GM18907 (cell line): ENCODE results near the gene MBOAT2.
A peak's percentile ranks its signal among the peaks of the same experiment; 100 is the strongest.

Experiments used
- ATAC-seq: cut with Tn5 transposase; IDR thresholded peaks from one replicate; pipeline ENCODE4 v1.9.1; 2021; ENCODE audit warnings: mild to moderate bottlenecking, moderate library complexity; ENCODE audit not compliant: unreplicated experiment

MBOAT2 gene

GRCh38 chr2:8862230-8862629 lies 141.3 kb downstream of the MBOAT2 start:
- no peak for ATAC-seq

GRCh38 chr2:8861797-8862196 lies 141.7 kb downstream of the MBOAT2 start:
- no peak for ATAC-seq

- ATAC-seq: peak; percentile 73
These were observed 143.2 kb downstream of the MBOAT2 start for GRCh38 chr2:8860239-8860638.

GRCh38 chr2:8858910-8859309 lies 144.6 kb downstream of the MBOAT2 start:
- no peak for ATAC-seq

- no peak for ATAC-seq
These were observed 145.2 kb downstream of the MBOAT2 start for GRCh38 chr2:8858264-8858663.

GRCh38 chr2:8857709-8858108 lies 145.8 kb downstream of the MBOAT2 start:
- ATAC-seq: no peak

GRCh38 chr2:8856176-8856575 lies 147.3 kb downstream of the MBOAT2 start:
- no peak for ATAC-seq

- no peak for ATAC-seq
These were observed 148.5 kb downstream of the MBOAT2 start for GRCh38 chr2:8855010-8855409.

- no peak for ATAC-seq
These were observed 150.1 kb downstream of the MBOAT2 start for GRCh38 chr2:8853426-8853825.

GRCh38 chr2:8851811-8852560 lies 151.5 kb downstream of the MBOAT2 start:
- ATAC-seq: no peak

GRCh38 chr2:8850845-8851487 lies 152.5 kb downstream of the MBOAT2 start:
- ATAC-seq: no peak

- no peak for ATAC-seq
These were observed 154.2 kb downstream of the MBOAT2 start for GRCh38 chr2:8849327-8849726.

- no peak for ATAC-seq
These were observed 155.0 kb downstream of the MBOAT2 start for GRCh38 chr2:8848328-8849100.

GRCh38 chr2:8847400-8847799 lies 156.1 kb downstream of the MBOAT2 start:
- no peak for ATAC-seq

- ATAC-seq: no peak
These were observed 161.6 kb downstream of the MBOAT2 start for GRCh38 chr2:8841932-8842331.

- ATAC-seq: no peak
These were observed 162.9 kb downstream of the MBOAT2 start for GRCh38 chr2:8840475-8841091.

- ATAC-seq: no peak
These were observed 164.1 kb downstream of the MBOAT2 start for GRCh38 chr2:8839189-8839965.

GRCh38 chr2:8837795-8838140 lies 165.7 kb downstream of the MBOAT2 start:
- ATAC-seq: peak; percentile 15

GRCh38 chr2:8836971-8837794 lies 166.3 kb downstream of the MBOAT2 start, which contains the start of gene KIDINS220:
Gene KIDINS220 (minus strand): TSS chr2:8837613. CDS start chr2:8827093, 10,520 bp downstream.
- ATAC-seq: peak; percentile 91

GRCh38 chr2:8835279-8835678 lies 168.2 kb downstream of the MBOAT2 start:
- no peak for ATAC-seq
